8988T (cell line): Measurements from ENCODE around the gene MAP3K5.
"Not testable (repeated sequence)": the region's sequence is repeated elsewhere in the genome, so short reads cannot be mapped to it uniquely, and the experiment has no call there.

ENCODE experiments used
- DNase-seq: peaks from one replicate; pipeline ENCODE4 v3.0.0; 2011

MAP3K5 gene, protein sequence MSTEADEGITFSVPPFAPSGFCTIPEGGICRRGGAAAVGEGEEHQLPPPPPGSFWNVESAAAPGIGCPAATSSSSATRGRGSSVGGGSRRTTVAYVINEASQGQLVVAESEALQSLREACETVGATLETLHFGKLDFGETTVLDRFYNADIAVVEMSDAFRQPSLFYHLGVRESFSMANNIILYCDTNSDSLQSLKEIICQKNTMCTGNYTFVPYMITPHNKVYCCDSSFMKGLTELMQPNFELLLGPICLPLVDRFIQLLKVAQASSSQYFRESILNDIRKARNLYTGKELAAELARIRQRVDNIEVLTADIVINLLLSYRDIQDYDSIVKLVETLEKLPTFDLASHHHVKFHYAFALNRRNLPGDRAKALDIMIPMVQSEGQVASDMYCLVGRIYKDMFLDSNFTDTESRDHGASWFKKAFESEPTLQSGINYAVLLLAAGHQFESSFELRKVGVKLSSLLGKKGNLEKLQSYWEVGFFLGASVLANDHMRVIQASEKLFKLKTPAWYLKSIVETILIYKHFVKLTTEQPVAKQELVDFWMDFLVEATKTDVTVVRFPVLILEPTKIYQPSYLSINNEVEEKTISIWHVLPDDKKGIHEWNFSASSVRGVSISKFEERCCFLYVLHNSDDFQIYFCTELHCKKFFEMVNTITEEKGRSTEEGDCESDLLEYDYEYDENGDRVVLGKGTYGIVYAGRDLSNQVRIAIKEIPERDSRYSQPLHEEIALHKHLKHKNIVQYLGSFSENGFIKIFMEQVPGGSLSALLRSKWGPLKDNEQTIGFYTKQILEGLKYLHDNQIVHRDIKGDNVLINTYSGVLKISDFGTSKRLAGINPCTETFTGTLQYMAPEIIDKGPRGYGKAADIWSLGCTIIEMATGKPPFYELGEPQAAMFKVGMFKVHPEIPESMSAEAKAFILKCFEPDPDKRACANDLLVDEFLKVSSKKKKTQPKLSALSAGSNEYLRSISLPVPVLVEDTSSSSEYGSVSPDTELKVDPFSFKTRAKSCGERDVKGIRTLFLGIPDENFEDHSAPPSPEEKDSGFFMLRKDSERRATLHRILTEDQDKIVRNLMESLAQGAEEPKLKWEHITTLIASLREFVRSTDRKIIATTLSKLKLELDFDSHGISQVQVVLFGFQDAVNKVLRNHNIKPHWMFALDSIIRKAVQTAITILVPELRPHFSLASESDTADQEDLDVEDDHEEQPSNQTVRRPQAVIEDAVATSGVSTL (N-terminal part only)

DNA sequence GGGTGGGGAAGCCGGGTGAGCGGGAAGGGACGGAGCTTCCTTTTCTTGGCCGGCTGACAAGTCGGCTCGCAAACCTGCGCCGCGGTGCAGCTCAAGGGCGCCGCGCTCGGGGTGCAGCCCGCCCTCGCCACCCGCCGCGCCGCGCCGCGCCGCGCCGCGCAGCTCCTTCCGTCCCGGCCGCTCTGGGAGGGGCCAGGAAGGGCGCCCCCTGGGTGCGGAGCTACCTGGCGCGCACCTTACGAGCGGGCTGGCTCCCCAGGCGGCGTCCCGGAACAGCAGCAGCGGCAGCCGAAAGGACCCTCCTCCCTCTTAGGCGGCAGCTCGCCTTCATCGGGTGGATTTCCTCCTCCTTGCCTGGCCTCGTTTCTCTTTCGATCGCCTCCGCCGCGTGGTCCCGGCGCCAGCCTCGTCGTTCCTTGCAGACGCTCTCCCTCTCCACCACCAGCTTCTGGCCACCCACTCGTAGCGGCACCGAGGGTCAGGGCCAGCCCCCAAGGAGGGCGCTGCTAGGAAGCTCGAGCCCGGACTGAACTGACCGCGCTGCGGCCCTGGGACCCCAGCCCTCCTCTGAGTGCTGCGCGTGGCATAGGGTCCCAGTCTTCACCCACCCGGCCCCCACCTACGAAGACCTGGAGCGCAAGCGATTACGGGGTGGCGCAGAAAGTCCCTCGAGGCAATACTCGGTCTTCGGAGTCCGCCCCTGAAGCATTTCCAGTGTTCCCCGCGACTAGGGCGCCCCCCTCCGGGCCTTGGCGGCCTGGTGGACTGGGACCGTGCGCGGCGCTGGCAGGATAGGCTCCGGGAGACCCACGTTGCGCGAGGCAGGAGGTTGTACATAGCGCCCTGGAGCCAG, at the start of gene MAP3K5:
Gene MAP3K5, minus strand, starts transcription at position 68 of the 853 bp plus-strand sequence. CDS start 320 bp downstream, outside the sequence.
- peak; percentile 41 for DNase-seq

DNA sequence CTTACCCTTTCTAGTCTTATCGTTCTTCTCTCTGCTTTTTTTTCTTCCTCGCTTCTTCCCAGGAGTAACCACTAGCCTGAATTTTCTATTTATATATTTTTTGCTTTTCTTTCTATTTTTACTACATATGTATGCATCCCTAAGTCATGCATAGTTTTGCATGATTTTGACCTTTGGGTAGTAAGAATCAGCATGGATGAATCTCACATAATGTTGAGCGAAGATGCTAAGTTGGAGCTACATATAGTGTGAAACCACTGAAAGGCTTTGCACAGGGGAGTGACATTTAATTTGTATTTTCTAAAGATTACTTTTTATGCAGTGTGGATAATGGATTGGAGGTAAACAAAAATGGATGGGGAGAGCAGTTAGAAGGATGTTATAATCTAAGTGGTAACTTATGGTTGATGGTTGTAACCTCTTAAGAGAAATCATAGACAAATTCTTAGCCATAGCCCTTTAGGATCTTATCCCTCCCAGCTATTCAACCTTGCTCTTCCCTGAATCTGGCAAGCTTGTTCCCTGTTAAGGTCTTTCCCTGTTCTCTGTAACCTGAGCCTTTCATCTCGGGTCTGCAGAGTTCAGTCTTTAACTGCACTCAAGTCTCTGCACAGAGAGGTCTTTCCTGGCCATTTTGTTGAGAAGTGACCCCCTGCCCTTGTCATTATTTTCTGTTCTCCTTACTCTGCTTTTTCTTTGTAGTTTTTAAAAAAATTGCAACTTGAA, 48.2 kb upstream of the MAP3K5 start:
- DNase-seq = no peak

DNA sequence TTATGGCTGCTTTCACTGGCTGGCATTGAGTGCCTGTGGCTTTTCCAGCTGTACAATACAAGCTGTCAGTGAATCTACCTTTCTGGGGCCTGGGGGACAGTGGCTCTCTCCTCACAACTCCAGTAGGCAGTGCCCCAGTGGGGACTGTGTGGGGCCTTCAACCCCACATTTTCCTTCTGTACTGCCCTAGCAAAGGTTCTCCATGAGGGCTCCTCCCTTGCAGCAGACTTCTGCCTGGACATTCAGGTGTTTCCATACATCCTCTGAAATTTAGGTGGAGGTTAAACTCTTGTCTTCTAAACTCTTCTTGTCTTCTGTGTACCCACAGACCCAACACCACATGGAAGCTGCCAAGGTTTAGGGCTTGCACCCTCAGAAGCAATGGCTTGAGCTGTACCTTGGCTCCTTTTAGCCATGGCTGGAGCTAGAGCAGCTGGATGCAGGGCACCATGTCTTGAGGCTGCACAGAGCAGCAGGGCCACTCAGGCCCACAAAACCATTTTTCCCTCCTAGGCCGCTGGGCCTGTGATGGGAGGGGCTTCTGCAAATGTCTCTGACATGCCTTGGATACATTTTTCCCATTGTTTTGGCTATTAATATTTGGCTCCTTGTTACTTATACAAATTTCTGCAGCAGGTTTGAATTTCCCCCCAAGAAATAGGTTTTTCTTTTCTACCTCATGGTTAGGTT, 39.7 kb upstream of the MAP3K5 start:
- DNase-seq = no peak

DNA sequence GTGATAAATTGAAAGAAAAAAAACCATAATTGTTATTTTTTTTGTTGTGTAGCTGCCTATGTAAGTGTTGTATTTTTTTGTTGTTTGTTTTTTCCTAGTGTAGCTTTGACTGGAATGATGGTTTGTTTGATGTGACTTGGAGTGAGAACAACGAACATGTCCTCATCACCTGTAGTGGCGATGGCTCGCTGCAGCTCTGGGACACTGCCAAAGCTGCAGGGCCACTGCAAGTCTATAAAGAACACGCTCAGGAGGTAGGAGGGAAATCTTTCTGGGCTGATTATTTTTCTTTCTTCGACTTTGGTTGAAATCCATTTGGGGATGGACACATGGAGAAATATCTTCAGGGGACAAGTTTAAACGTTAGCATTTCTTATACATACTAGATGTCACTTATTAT, 33.9 kb upstream of the MAP3K5 start:
- no peak for DNase-seq

DNA sequence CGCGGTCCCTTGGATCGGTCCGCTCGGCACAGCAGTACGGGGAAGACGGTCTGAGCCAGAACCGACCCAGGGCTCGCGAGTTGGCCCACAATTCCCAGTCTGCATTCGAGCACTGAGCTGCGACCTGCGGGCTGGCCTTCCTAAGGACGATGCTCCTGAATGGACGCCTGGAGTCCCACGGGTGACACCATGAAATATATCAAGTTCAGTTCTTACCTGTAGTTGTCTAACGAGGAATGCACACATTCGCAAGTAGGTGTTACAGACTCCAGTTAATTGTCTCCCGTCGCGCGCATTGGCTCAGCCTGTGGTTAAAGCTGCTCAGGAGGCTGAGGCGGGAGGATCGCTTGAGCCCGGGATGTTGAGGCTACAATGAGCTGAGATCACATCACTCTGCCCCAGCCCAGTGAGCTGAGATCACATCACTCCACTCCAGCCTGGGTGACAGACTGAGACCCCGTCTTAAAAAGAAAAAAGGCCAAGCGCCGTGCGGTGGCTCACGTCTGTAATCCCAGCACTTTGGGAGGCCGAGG, 30.9 kb upstream of the MAP3K5 start:
- no peak for DNase-seq

DNA sequence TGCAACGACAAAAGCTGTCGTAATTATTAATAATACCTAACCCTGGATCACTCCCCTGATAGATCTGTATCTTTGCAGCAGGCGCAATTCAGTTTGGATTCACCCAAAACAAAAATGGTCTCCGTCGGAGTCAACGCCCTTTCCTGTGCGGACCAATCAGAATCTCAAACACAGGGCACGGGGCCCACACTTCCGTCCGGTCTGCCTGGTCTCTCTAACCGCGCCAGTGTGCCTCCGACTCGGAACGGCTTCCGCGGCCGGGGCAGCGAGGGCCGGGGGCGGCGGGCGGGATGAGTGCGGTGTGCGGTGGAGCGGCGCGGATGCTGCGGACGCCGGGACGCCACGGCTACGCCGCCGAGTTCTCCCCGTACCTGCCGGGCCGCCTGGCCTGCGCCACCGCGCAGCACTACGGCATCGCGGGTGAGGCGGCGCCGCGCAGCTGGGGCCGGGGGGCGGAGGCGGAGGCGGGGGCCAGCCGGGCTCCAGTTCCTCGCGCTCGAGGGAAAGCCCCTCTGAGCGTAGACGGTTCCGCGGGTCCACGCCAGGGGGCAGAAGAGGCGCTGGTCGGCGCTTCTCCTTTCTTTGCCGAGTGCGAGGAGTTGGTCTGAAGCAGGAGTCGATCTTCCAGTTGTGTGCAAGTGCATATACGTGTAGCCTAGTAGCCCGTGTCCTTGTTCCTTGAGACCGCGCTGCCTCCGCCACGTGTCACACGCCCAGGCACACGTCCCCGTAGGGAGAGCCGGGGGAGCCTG, 30.3 kb upstream of the MAP3K5 start, which contains the start of gene PEX7:
Gene PEX7, plus strand, starts transcription at position 217 of the 752 bp plus-strand sequence. Its CDS starts 74 bp downstream, at position 291.
- peak; percentile 64 for DNase-seq

DNA sequence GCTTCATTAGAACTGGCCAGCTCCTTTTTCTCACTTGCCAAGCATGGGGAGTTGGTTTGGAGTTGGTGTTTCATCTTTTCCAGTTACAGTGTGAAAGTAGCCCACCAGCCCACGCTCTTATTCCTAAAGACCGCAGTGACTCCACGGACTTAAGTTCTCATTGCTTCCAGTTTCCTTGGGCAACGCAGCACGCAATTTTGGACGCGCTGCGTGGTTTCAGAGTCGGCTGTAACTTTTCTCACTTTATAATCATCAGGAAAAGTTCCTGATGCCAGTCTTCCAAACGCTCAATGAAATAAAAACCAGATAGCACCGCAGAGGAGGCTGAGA, 29.7 kb upstream of the MAP3K5 start:
- DNase-seq = no peak

DNA sequence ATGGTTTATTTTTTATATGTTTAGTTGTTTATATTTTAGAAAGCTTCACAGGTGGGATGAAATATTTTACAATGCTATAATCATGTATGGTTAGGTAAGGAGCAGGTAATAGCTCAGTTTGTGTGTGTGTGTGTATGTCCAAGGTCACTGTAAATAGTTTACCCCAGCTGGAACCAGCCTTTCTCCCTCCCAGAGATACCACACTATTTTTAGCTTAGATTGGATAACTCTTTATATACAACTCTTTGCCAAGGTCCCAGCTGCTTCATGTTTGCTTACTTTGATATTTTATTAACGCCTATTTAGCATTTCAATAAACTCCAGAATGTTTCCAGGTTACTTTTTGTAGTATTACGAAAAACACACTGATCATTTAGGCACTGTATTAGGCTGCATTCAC, 28.3 kb upstream of the MAP3K5 start:
- no peak for DNase-seq

DNA sequence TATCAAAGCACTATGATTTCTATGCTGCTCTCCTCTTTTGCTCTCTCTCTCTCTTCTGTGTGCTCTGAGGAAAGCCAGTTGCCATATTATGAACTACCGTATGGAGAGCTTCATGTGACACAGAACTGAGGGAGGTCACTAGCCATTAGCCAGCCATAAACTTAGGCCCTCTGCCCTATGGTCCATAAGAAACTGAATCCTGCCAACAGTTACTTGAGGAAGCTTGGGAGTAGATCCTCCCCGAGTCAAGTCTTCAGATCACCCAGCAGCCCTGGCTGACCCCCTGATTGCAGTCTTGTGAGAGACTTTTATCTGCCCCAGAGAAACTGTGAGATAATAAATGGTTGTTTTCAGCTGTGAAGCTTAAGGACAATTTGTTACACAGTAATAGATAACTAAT, 24.4 kb upstream of the MAP3K5 start:
- no peak for DNase-seq

DNA sequence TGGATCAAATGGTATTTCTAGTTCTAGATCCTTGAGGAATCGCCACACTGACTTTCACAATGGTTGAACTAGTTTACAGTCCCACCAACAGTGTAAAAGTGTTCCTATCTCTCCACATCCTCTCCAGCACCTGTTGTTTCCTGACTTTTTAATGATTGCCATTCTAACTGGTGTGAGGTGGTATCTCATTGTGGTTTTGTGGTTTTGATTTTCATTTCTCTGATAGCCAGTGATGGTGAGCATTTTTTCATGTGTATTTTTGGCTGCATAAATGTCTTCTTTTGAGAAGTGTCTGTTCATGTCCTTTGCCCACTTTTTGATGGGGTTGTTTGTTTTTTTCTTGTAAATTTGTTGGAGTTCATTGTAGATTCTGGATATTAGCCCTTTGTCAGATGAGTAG, 23.3 kb upstream of the MAP3K5 start:
- not testable (repeated sequence) for DNase-seq

DNA sequence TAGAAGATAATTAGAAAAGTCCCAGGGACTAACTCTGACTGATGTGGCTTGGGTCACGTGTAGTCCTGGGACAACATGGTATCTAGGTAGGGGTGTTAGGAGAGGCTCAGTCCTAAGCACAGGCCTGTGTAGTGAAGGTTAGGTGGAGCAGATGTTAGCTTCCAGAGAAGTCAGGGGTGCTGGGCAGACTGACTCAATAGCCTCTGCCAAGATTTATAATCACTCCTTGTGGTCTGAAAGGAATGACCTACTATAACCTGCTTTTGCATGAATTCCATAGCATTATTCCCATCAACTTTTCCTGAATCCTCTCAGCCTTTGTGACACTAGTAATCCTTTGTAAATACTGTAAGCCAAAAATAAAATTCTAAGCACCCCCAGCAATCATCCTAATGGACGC, 19.9 kb upstream of the MAP3K5 start:
- DNase-seq = no peak

DNA sequence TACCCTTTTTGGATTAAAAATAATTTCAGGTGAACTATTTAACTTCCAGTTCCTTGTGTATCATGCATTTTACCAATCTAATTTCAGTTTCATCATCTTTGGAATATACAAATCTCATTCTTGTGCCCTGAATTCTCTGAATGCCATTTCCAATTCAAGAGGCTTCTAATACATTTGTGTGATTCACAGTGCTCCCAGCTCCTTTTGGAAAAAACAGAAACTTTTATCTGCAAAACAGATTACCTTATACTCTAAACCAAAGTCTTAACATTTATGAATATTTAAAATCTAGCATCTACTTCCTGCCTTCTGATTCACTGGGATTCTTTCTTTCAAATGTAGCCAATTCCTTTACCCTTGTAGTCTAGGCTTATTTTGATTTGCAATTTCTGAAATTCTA, 19.0 kb upstream of the MAP3K5 start:
- no peak for DNase-seq

DNA sequence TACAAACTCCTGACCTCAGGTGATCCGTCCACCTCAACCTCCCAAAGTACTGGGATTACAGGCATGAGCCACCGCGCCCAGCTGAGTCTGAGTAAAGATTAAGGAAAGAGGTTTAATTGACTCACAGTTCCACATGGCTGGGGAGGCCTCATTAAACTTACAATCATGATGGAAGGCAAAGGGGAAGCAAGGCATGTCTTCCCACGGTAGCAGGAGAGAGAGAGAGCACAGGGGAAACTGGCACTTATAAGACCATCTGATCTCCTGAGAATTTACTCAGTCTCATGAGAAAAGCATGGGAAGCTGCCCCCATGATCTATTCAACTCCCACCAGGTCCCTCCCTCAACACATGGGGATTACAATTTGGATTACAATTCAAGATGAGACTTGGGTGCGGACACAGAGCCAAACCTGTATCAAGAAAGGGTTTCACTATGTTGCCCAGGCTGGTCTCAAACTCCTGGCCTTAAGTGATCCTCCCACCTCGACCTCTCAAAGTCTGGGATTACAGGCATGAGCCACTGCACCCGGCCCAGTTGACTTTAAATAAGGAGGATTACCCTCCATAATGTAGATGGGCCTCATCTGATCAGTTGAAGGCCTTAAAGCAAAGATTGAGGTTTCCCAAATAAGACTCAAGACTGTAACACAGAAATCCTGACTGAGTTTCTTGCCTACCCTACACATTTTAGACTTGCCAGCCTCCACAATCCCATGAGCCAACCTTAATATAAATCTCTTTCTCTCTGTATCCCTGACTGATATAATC, 17.0 kb upstream of the MAP3K5 start:
- DNase-seq = no peak

DNA sequence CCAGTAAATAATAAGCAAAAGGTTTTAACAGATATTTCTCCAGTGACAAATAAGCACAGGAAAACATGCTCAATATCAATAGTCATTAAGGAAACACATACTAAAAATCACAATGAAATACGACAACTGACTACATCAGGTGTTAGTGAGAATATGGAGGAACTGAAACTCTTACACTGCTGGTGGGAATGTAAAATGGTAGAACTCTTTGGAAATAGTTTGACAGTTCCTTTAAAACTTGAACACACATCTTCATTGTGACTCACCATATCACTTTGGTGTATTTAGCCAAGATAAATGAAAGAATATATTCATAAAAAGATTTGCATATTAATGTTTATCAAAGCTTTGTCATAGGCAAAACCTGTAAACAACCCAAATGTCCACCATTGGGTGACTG, 11.3 kb upstream of the MAP3K5 start:
- DNase-seq = no peak

DNA sequence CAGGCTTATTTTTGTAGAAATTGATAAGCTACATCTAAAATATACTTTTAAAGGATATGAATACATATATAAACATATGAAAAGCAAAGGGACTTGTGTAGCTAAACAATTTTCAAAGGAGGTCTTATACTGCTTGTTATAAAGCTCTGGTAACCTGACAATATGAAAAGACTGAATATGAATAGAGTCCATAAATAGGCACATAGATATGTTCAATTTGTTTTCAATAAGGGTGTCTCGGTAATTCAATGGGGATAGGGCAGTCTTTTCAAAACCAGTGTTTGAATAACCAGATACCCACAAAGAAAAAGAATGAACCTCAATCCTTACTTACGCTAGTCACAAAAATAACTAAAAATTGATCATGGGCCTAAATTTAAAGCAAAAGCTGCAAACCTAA, 9.3 kb upstream of the MAP3K5 start:
- no peak for DNase-seq

DNA sequence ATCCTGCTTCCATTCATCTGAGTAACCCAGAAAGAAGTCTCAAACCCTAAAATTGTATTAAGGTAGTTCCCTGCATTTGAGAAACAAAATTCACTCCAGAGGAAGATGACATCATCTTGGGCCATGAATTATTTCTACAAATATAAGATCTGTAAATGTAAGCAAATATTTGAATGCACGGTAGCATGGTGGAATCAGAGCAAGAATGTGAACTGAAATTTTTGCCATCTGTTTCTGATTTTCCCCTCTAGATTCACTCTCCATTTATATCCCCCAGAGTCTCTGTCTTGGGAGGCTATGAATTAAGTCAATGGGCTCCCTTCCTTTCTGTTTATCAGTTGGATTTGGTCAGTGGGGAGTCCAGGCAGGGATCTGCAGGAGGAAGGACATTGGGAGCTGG, 5.8 kb upstream of the MAP3K5 start:
- no peak for DNase-seq

DNA sequence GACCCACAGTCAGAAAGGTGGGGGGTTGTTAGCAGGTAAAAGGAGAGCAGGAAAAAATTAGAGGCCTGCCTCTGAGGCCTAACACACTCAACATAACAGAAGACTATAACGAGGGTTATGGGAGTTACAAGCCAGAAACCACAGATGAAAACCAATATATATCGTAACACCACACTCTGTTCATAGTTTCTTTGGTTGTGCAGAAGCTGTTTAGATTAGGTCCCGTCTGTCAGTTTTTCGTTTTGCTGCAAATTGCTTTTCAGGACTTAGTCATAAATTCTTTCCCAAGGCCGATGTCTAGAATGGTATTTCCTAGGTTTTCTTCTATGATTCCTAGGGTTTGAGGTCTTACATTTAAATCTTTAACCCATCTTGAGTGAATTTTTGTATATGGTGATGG, 3.7 kb upstream of the MAP3K5 start:
- DNase-seq = no peak

DNA sequence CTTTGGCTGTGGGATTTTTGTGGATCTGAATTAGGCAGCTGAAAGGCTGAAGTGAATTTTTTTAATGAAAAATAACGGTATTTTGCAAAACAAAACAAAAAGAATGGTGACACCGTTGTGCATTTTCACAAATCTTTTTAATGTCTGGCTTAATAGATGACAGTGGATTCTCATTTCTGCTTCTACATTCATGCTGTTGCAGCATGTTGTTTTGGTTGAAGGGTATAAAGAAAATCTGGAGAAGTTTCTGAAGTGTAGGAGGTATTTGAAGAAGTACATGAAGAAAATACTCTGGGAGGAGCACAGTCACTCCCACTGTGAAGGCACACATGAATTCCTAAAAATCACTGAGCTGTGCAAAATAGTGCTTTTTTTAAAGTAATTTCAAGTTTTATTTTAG, 3.1 kb upstream of the MAP3K5 start:
- no peak for DNase-seq

DNA sequence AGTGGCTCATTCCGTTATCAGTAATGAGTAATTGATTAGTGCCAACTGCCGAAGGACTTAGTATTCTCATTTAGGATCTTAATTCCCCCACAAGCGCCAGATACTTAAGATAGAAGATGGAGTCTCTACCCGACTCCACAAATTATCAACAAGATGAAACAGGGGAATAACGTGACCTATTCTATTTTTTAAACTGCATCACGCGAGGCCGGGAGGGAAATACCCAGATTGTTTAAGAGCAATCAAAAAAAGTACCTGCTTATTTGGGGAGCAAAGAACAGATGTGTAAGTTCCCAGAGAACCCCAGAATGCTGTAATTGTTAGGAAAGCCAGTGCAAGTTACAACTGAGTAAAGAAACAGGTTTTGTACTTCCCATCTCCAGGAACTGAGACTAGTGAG, 1.1 kb upstream of the MAP3K5 start:
- DNase-seq = no peak
